HG03439 (cell line): ENCODE data around the gene RNU4-1.
A peak's percentile ranks its signal among the peaks of the same experiment; 100 is the strongest.
"Not testable (repeated sequence)": the region's sequence is repeated elsewhere in the genome, so short reads cannot be mapped to it uniquely, and the experiment has no call there.

Source experiments
- ATAC-seq: cut with Tn5 transposase; IDR thresholded peaks from one replicate; pipeline ENCODE4 v1.9.1; 2021; ENCODE audit warnings: mild to moderate bottlenecking, moderate library complexity; ENCODE audit not compliant: unreplicated experiment

The RNU4-1 gene

GRCh38 chr12:120292661-120293531 is at the start of gene RNU4-1:
Gene RNU4-1, minus strand, starts transcription at chr12:120293237.
- peak; percentile 44 for ATAC-seq

GRCh38 chr12:120342175-120343038 is 49.4 kb upstream of the RNU4-1 start:
- no peak for ATAC-seq

- no peak for ATAC-seq
Observed at GRCh38 chr12:120339256-120339655, 46.2 kb upstream of the RNU4-1 start.

- ATAC-seq: no peak
Observed at GRCh38 chr12:120337730-120338129, 44.7 kb upstream of the RNU4-1 start.

DNA sequence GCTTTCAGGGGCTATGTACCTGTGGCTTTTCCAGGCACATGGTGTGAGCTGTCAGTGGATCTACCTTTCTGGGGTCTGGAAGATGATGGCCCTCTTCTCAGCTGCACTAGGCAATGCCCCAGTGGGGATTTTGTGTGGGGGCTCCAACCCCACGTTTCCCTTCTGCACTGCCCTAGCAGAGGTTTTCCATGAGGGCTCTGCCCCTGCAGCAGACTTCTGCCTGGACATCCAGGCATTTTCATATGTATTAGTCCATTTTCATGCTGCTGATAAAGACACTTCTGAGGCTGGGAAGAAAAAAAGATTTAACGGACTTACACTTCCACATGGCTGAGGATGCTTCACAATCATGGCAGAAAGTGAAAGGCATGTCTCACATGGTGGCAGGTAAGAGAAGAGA is 43.4 kb upstream of the RNU4-1 start:
- ATAC-seq: not testable (repeated sequence)

DNA sequence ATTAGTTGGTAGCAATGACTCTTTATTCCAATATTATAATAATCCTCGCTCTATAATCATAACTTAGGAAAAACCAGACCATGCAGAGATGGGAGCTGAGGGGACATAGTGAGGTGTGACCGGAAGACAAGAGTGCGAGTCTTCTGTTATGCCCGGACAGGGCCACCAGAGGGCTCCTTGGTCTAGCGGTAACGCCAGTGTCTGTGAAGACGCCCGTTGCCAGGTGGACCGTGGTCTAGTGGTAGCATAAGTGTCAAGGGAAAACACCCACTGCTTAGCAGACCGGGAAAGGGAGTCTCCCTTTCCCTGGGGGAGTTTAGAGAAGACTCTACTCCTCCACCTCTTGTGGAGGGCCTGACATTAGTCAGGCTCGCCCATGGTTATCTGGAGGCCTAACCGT is 42.4 kb upstream of the RNU4-1 start:
- not testable (repeated sequence) for ATAC-seq

- no peak for ATAC-seq
Observed at GRCh38 chr12:120332523-120332922, 39.5 kb upstream of the RNU4-1 start.

GRCh38 chr12:120332041-120332440 is 39.0 kb upstream of the RNU4-1 start:
- ATAC-seq: no peak

- ATAC-seq: no peak
Observed at GRCh38 chr12:120331390-120331789, 38.4 kb upstream of the RNU4-1 start.

GRCh38 chr12:120328228-120328627 is 35.2 kb upstream of the RNU4-1 start:
- ATAC-seq: no peak

DNA sequence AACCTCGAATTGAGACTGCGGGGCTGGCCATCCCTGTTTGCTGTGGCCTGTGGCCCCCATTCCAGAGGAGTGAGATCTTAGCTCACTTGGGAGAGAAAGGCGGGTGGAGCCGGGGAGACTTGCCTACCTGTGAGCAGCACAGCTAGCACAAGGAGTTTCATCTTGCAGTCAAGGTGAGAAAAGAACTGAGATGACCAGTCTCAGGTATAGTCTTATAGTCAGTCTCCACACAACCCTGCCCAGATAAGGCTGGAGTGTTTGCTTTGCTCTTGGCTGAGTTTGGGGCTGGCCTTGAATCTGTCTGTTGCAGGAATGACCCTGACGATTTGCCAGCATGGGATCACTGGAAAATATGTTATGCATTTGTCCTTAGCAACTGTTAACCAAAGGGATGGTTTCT is 34.6 kb upstream of the RNU4-1 start, which contains the start of gene PLA2G1B:
TSS of gene PLA2G1B (minus strand) at position 187 of the 400 bp plus-strand sequence. CDS start at position 161, 26 bp downstream.
- no peak for ATAC-seq

GRCh38 chr12:120324841-120325417 is 31.9 kb upstream of the RNU4-1 start:
- no peak for ATAC-seq

- ATAC-seq: no peak
Observed at GRCh38 chr12:120323772-120324171, 30.7 kb upstream of the RNU4-1 start.

- no peak for ATAC-seq
Observed at GRCh38 chr12:120321382-120322202, 28.6 kb upstream of the RNU4-1 start.

DNA sequence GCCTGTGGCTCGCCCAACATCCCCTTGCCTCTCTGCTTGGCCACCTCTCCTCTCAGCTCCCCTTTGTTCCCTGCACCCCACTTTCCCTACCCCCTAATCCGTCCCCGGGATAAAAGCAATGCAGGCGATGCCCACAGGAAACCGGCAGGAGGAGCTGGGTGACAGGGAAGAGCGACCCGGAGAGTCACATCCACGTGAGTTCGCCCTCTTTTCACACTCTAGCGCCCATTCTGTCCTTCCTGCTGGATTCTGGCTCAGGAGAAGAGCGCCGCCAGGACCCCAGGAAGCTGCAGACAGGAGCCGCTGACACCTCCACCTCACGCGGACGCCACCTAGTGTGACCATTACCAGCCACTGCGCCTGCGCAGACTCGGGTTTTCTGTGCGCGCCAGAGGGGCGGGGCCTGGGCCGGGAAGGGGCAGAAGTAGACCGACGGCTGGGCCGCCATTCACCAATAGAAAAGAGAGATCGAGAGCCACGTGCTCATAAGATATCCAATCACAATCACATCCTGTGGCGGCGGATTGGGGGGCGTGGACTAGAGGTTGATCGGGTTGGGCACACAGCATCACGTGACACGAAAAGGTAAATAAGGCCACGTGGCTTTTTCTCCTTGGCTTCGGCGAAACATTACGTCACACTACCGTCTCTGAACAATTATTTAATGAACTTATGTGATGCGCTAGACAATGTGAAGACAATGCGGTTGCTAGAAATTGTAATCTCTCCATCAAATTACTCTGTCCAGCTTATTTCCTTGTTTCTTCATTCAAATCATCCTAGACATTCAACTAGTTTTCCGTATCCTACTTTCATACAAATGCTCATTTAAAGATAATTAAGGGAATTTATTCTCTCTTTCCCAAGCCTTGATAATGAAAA is 24.4 kb upstream of the RNU4-1 start:
- ATAC-seq: peak; percentile 99

GRCh38 chr12:120316798-120317223 is 23.8 kb upstream of the RNU4-1 start:
- no peak for ATAC-seq

GRCh38 chr12:120314220-120314619 is 21.2 kb upstream of the RNU4-1 start:
- no peak for ATAC-seq

DNA sequence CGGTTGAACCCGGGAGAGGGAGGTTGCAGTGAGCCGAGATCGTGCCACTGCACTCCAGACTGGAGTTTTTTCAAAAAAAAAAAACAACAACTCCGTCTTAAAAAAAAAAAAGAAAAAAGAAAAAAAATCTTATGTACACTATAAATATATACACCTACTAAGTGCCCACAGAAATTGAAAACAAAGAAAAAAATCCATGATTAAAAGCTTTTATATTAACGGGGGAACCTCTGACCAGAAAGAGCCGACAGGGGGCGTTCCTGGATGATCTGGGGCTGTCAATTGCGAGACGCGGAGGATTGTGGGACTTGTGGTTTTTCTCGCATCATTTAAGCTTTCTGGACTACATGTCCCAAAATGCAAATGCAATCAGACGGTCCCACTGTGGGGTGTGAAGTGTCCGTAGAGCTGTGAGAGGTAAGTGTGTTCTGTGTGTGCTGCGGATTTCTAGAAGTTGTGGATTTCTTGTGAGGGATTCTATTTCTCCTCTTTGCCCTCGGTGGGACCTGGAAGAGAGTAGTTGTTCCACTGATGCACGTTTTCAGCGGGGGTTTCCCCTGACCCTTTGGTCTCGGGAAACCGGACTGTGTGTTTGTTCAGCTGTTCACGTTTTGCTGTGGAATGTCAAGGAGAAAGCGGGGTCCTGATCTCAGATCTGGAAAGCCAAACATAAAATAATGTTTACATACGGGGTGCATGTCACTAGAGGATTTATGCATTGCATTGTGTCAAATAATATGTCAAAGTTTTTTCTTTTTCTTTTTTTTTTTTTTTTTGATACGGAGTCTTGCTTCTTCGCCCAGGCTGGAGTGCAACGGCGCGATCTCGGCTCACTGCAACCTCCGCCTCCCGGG is 9.2 kb upstream of the RNU4-1 start, which contains the start of gene SIRT4:
TSS of gene SIRT4 (plus strand) at position 360 of the 854 bp plus-strand sequence. CDS start 1,241 bp downstream, outside the sequence.
- peak; percentile 92 for ATAC-seq

DNA sequence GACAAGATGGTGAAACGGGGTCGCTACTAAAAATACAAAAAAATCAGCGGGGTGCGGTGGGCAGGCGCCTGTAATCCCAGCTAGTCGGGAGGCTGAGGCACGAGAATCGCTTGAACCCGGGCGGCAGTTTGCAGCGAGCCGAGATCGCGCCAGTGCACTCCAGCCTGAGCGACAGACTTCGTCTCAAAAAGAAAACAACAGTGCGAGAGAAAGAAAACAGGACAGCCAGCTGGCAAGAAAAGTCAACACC is 701 bp downstream of the RNU4-1 start:
- ATAC-seq: peak; percentile 6
